ENCODE results near the gene ZC3H12D. TPM values are rescaled to one million over a fixed set of nuclear protein-coding genes. Genes with fewer than 3 reads are reported as not detected.
"Not testable (repeated sequence)": the region's sequence is repeated elsewhere in the genome, so short reads cannot be mapped to it uniquely, and the experiment has no call there.

ZC3H12D gene
- polyA plus RNA-seq, 4 donors = 0.20 to 0.55 (median 0.25) TPM

GRCh38 chr6:149461670-149462069 lies 23.1 kb downstream of the ZC3H12D start:
- no peak for DNase-seq (ENCODE audit: low read depth in 4 of 4, low spot score in 3 of 4)

DNA sequence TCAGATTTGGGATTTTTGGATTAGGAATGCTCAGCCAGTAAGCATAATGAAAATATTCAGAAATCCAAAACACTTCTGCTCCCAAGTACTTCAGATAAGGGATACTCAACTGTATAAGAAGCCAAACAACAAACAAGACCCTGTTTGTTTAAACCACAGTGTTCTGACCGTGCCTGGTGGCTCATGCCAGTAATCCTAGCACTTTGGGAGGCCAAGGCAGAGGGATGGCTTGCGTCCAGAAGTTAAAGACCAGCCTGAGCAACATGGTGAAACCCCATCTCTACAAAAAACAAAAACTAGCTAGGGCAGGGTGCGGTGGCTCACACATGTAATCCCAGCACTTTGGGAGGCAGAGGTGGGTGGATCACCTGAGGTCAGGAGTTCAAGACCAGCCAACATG lies 24.6 kb downstream of the ZC3H12D start:
- DNase-seq (ENCODE audit: low read depth in 4 of 4, low spot score in 3 of 4) = not testable (repeated sequence)

GRCh38 chr6:149459761-149460160 lies 25.1 kb downstream of the ZC3H12D start:
- no peak for DNase-seq (ENCODE audit: low read depth in 4 of 4, low spot score in 3 of 4)

- DNase-seq (ENCODE audit: low read depth in 4 of 4, low spot score in 3 of 4) = no peak
Measured at GRCh38 chr6:149458806-149459205, 26.0 kb downstream of the ZC3H12D start.

- no peak for DNase-seq (ENCODE audit: low read depth in 4 of 4, low spot score in 3 of 4)
Measured at GRCh38 chr6:149458196-149458595, 26.6 kb downstream of the ZC3H12D start.

DNA sequence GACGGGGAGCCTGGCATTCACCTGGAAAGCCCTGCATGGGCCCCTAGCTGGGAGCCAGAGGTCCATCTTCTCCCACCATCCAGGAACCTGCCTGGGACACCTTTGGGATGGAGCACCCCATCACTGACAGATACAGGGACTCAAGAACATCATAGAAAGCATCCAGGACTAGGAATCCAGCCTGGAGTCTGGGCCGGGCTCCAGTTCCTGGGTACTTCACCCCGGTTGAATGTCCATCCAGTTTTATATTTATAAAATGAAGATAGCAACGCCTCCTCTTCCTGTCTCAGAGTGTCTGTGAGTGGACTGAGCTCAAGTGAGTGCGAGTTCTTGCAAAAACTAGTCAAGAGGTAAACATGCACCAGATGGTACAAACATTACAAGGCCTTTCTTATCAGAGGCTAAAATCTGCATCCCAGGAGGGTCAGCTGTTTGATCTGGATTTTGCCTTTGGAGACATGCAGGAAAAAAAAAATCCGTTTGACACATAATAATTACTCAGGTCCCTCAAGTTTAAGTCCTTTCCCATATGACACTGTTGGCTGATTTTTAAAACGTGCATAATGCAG lies 27.4 kb downstream of the ZC3H12D start:
- DNase-seq (ENCODE audit: low read depth in 4 of 4, low spot score in 3 of 4) = no peak

DNA sequence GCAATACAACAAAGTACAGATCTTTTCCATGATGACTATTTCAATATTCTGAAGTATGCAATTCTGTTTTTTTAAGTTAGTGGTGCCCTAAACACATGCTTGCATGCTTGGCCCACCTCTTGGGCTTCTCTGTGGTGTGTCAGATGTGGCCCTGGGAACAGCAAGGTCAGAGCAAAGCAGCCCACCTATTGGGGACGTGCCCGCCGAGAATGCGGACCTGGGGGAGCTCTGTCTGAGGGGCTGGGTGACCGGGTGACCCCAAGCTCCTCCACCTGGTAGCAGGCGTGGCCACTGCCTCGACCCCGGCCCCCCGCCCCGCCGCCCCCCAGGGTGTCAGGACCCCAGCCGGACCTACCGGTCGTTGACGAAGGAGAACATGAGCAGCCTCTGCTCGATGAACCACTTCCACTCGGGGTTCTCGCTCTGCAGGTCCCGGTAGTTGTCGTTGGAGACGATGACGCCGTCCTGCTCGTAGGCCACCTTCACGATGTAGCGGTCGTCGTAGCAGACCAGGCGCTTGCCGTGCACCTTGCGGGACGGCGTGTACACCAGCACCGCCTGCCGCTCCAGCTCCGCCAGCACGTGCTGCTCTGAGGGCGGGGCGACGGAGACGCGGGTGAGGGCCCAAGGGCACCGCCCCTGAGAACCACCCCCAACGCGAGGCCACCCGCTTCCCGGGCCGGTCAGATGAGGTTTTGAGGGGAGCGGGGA lies 28.3 kb downstream of the ZC3H12D start:
- no peak for DNase-seq (ENCODE audit: low read depth in 4 of 4, low spot score in 3 of 4)

DNA sequence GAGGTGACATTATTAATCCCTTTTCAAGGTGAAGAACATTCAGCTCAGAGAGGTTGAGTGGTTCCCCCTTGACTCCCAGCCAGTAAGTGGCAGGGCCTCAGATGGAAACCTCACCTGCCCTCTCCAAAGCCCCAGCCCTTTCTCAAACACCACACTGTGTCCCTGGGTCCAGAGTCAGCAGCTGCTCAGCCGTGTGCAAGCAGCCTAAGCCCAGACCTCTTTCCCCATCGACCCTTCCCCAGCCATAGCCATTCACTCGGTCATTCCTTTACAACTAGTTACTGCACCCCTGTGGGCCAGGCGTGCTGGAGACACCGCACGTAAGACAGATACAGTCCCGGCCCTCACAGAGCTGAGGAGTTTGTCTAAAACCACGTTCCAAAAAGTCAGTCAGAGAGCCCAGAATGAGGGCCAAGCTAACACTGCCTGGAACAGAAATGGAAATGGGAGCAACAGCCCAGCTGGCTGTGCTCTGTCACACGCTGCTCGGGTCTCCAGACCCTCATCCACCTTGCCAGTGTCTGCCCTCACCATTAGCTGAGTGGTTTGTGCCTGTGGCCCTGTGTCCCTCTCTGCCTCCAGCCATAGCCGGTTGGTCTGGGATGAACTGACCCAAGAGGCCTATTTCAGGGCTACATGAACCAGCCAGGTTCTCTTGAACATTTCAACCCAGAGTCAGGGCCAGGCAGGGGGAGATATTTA lies 29.6 kb downstream of the ZC3H12D start:
- DNase-seq (ENCODE audit: low read depth in 4 of 4, low spot score in 3 of 4) = no peak

- peak in 1 of 4 donors; percentile 47 for DNase-seq (ENCODE audit: low read depth in 4 of 4, low spot score in 3 of 4)
Measured at GRCh38 chr6:149454346-149454848, 30.4 kb downstream of the ZC3H12D start.

- no peak for DNase-seq (ENCODE audit: low read depth in 4 of 4, low spot score in 3 of 4)
Measured at GRCh38 chr6:149453597-149454345, 31.0 kb downstream of the ZC3H12D start.

GRCh38 chr6:149452037-149452939 lies 32.5 kb downstream of the ZC3H12D start:
- no peak for DNase-seq (ENCODE audit: low read depth in 4 of 4, low spot score in 3 of 4)

DNA sequence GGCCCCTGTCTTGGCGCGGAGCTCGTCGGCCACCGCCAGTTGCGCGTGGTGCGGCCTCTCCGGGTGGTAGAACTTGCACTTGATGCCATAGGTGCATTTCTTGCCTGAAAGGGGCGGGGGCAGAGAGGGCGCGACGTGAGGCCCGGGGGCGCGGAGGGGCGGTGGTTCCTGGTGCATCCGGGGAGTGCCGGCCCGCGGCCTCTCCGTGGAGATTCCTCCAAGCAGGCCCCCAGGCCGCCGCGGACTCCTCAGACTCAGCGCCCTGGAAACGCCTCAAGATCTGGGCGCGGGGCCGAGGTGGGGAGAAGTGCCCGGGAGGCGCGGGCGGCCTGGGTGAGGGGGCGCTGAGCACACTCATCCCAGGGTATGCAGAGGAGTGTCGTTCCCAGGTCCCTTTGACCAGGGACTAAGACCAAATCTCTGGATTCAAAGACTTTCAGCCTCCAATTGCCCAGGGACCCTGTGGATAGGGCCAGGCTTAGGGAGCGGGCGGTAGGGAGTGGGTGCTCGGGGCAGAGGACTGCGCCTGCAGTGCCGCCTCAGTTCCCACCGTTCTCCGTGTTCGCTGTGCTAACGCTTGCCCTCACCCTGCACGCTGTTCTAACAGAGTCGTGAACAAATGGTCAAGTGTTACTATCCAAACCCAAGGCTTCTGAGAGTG lies 33.3 kb downstream of the ZC3H12D start:
- no peak for DNase-seq (ENCODE audit: low read depth in 4 of 4, low spot score in 3 of 4)

DNA sequence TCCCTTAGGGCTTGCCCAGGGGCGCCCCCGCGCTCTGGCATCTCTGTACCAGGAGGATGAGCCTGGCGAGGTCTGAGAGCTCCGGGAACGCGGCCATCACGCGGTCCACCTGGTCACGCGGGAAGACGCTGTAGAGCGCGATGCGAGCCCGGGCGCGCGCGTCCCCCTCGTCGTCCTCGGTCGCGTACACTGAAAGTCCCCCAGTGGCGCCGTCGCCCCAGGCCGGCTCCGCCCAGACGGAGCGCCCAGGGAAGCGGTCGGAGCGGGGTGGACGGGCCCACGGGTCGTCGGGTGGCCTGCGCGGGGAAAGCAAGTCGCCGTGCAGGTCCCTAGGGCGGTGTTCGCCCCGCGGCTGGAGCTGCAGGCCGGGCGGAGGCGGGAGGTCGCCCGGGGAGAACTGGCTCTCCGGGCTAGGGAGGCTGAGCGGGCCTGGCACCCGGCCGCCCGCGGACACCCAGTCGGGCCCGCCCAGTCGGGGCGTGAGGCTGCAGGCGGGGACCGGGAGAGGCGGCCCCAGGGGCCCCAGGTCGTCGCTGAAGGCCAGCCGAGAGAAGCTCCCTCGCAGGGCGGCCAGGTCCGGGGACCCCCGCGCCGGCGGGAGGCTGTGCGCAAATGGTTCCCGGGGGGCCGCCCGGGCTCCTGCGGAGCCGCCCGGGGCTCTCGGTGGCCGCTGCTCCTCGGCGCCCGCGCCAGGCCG lies 34.0 kb downstream of the ZC3H12D start:
- no peak for DNase-seq (ENCODE audit: low read depth in 4 of 4, low spot score in 3 of 4)

DNA sequence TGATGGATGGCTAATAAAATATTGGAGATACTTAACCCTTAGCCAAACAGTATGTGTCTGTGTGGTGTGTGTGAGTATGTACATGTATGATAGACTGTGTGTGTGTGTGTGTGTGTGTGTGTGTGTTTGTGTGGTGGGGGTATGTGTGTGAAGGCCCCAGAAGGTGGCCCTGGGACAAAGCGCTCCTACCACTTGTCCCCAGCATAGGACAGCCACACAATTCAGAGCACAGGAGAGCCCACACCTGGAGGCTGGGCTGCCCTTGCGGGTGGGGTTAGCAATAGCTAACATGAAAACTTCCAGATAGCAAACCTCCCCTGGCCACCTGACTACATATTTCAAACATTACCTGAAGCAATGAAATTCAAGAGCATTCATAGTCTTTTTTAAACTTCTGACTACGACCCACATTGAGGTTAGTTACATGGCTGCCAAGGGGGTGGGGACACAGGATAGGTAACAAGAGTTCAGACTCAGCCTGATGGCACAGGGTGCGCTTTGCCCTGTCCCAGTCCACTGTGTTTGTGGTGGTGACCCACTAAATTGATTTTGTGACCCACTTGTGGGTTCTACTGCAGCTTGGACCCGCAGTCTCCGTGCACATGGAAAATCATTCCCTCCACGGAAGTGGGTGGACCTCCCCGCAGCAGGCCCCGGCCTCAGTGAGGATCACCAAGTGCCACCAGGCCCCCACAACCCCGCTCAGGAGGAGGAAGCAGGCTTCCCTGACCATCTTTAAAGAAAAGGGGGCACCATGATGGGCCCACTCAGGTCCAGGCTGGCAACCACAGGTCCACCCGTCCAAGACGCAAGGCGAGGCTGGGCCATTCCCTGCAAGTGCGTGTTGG lies 34.8 kb downstream of the ZC3H12D start:
- DNase-seq (ENCODE audit: low read depth in 4 of 4, low spot score in 3 of 4) = no peak

- DNase-seq (ENCODE audit: low read depth in 4 of 4, low spot score in 3 of 4) = no peak
Measured at GRCh38 chr6:149448821-149449453, 35.9 kb downstream of the ZC3H12D start.

DNA sequence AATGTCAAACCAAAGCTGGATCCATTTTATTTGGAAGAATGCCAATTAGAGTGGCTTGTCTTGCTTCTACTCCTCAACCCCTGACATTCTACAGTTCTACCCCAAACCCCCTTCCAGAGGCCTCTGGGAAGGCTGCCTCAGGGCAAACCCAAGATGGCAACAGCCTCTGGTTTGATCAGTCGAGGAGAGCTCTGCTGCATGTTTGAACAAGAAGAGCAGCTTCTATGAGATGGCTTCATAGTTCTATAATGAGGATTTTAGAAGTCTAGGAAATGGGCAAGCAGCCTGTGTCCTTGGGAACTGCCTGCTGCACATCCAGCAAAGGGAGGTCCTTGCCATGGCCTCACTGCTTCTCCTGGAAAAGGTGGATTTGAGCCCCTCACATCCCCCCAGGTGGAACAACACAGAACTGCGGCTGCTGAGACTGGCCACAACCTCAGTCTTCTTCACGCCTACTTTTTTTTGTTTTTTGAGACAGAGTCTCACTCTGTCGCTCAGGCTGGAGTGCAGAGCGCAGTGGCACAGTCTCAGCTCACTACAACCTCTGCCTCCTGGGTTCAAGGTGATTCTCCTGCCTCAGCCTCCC lies 37.9 kb downstream of the ZC3H12D start:
- no peak for DNase-seq (ENCODE audit: low read depth in 4 of 4, low spot score in 3 of 4)

- no peak for DNase-seq (ENCODE audit: low read depth in 4 of 4, low spot score in 3 of 4)
Measured at GRCh38 chr6:149445573-149445972, 39.2 kb downstream of the ZC3H12D start.
